CD4-positive, alpha-beta memory T cell (primary cell): ENCODE data around the gene SCYGR4. TPM values are rescaled to one million over a fixed set of nuclear protein-coding genes. Genes with fewer than 3 reads are reported as not detected.

ENCODE experiments used
- CTCF ChIA-PET: fragments of 350-600 bp; sonication (Branson Sonifier 250); formaldehyde crosslinking; loops from one replicate; lab custom pipeline; 2021; ENCODE audit warnings: inconsistent platforms; ENCODE audit not compliant: partially characterized antibody; lab: Charles Lee
- POLR2A ChIA-PET: fragments of 350-600 bp; sonication (Branson Sonifier 250); formaldehyde crosslinking; loops from one replicate; lab custom pipeline; 2021; ENCODE audit not compliant: partially characterized antibody; lab: Charles Lee
- DNase-seq, 5 donors: peaks; one replicate each; pipeline versions ENCODE4 v3.0.0 to v3.0.0-alpha.2; 2020 to 2022; ENCODE audit warnings: mixed read lengths in 1 of 5
- H3K27ac ChIP-seq: one replicate; pipeline ENCODE4 v1.7.0; 2013; ENCODE audit warnings: low read depth, low read length
- H3K27me3 ChIP-seq: 2 replicates; pipeline ENCODE4 v1.7.0; 2013; ENCODE audit warnings: mild to moderate bottlenecking, low read length, moderate library complexity; ENCODE audit not compliant: insufficient read depth
- H3K36me3 ChIP-seq: 2 replicates; pipeline ENCODE4 v1.7.0; 2013; ENCODE audit warnings: mild to moderate bottlenecking, low read length, moderate library complexity; ENCODE audit not compliant: insufficient read depth
- H3K4me1 ChIP-seq: 2 replicates; pipeline ENCODE4 v1.7.0; 2013; ENCODE audit warnings: mild to moderate bottlenecking, low read length, moderate library complexity; ENCODE audit not compliant: insufficient read depth
- H3K4me3 ChIP-seq, 2 donors: one replicate each; pipeline ENCODE4 v1.7.0; 2013; ENCODE audit warnings: low read length in 2 of 2, mild to moderate bottlenecking in 1 of 2
- H3K9me3 ChIP-seq, 2 donors: one replicate each; pipeline ENCODE4 v1.7.0; 2013; ENCODE audit warnings: low read length in 2 of 2, control low read depth in 1 of 2; ENCODE audit not compliant: control insufficient read depth in 1 of 2
- H3K27ac Mint-ChIP-seq, 7 donors: one replicate each; pipeline ENCODE4 v1.8.0; 2020 to 2021; ENCODE audit warnings: mixed read lengths in 7 of 7, mild to moderate bottlenecking in 6 of 7, inconsistent platforms in 3 of 7, moderate library complexity in 3 of 7
- H3K27me3 Mint-ChIP-seq, 2 donors: one replicate each; pipeline ENCODE4 v1.8.0; 2020 to 2021; ENCODE audit warnings: mixed read lengths in 2 of 2
- H3K36me3 Mint-ChIP-seq, 2 donors: one replicate each; pipeline ENCODE4 v1.8.0; 2020 to 2021; ENCODE audit warnings: mixed read lengths in 2 of 2, inconsistent platforms in 1 of 2, mild to moderate bottlenecking in 1 of 2
- H3K4me1 Mint-ChIP-seq, 4 donors: one replicate each; pipeline ENCODE4 v1.8.0; 2020 to 2021; ENCODE audit warnings: mixed read lengths in 4 of 4, mild to moderate bottlenecking in 1 of 4
- H3K4me3 Mint-ChIP-seq, 8 donors: one replicate each; pipeline ENCODE4 v1.8.0; 2020 to 2021; ENCODE audit warnings: mixed read lengths in 8 of 8, mild to moderate bottlenecking in 7 of 8, moderate library complexity in 6 of 8, inconsistent platforms in 3 of 8
- H3K9me3 Mint-ChIP-seq, 8 donors: one replicate each; pipeline ENCODE4 v1.8.0; 2020 to 2021; ENCODE audit warnings: mixed read lengths in 8 of 8, mild to moderate bottlenecking in 5 of 8, inconsistent platforms in 3 of 8, moderate library complexity in 1 of 8
- intact Hi-C: fragments of 100-400 bp; cut with micrococcal nuclease; formaldehyde crosslinking; loops from one replicate; pipeline ENCODE4 v1.15.1; 2023
- polyA plus RNA-seq, 2 donors: library from polyadenylated mRNA; unstranded; fragments of 300-500 nt; fragmentation: Illumina TruSeq; gene quantifications; one replicate each; pipeline ENCODE4 v1.2.3, GENCODE V29; 2021
- total RNA-seq, 2 experiments: library from RNA; stranded (reverse); gene quantifications; one replicate each; pipeline ENCODE4 v1.2.3, GENCODE V29; 2021

SCYGR4 gene
- total and polyA plus RNA-seq, 4 experiments from 2014 or later: not detected

DNA sequence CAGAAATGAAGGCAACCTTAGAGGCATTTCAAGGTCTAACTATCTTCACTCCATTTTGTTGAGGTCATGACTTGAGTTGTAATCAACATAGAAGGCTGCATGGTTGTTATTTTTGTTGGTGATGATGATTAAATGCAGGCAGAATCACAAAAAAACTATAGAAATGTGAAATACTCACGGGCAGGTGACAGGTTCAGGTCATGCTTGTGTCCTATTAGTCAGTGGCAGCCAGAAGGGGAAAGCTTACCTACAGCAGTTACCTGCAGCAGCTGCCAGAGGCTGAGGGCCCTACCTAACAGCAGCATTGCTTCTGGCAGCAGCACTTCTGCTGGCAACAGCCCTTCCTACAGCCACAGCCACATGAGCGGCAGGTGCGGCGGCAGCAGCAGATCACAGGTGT is 3.1 kb upstream of the SCYGR4 start:
- CTCF ChIA-PET: no interaction called here
- POLR2A ChIA-PET: no interaction called here
- no peak overlapping the region for H3K4me3 Mint-ChIP-seq
- H3K9me3 ChIP-seq: no peaks in the 10 kb centered on the region
- no peaks in the 10 kb centered on the region for H3K27me3 ChIP-seq
- no peaks in the 10 kb centered on the region for H3K36me3 ChIP-seq
- intact Hi-C loops: no loop called here
- no peak overlapping the region for H3K27ac ChIP-seq
- no peaks in the 10 kb centered on the region for H3K36me3 Mint-ChIP-seq
- no peak overlapping the region for H3K27ac Mint-ChIP-seq
- H3K4me1 Mint-ChIP-seq: peaks cover 0 to 5% (median 3%) of the 10 kb centered on the region in 4 donors
- DNase-seq: no peak
- H3K9me3 Mint-ChIP-seq: no peaks in the 10 kb centered on the region
- peaks cover 18 to 20% of the 10 kb centered on the region in 2 donors for H3K27me3 Mint-ChIP-seq
- H3K4me3 ChIP-seq: no peak overlapping the region
- H3K4me1 ChIP-seq: no peaks in the 10 kb centered on the region

DNA sequence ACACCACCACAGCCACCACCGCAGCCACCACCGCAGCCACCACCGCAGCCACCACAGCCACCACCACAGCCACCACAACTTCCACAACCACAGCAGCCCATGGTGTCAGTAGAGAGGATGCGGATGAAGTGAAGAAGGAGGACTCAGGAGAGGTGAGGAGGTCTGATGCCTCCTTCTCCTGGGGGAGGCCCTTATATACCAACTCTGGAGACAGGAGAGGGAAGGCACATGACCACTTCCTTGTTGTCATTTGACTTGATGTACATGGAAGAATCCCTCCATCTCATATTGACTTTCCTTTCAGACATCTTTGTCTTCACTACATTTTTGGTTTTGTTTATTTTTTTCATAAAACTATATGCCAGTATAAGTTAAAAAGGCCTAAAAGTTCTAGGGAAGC is 2.6 kb upstream of the SCYGR4 start, which contains the start of gene SCYGR3:
TSS of gene SCYGR3 (minus strand) at position 101 of the 400 bp plus-strand sequence. CDS start at position 101, 0 bp downstream.
- intact Hi-C loops: no loop called here
- no peaks in the 10 kb centered on the region for H3K4me1 ChIP-seq
- no peak within 1 kb of the TSS for H3K4me3 ChIP-seq
- no peaks in the 10 kb centered on the region for H3K9me3 ChIP-seq
- Mint-ChIP-seq H3K27ac (no peak within 1 kb of the TSS), H3K4me1 (peaks cover 0 to 5% (median 3%) of the 10 kb centered on the region in 4 donors), H3K27me3 (peaks cover 15 to 20% of the 10 kb centered on the region in 2 donors), H3K4me3 (no peak within 1 kb of the TSS), H3K36me3 (no peaks in the 10 kb centered on the region), H3K9me3 (no peaks in the 10 kb centered on the region)
- POLR2A ChIA-PET: no interaction called here
- H3K27me3 ChIP-seq: no peaks in the 10 kb centered on the region
- H3K36me3 ChIP-seq: no peaks in the 10 kb centered on the region
- no peak within 1 kb of the TSS for H3K27ac ChIP-seq
- DNase-seq: no peak
- CTCF ChIA-PET: no interaction called here

DNA sequence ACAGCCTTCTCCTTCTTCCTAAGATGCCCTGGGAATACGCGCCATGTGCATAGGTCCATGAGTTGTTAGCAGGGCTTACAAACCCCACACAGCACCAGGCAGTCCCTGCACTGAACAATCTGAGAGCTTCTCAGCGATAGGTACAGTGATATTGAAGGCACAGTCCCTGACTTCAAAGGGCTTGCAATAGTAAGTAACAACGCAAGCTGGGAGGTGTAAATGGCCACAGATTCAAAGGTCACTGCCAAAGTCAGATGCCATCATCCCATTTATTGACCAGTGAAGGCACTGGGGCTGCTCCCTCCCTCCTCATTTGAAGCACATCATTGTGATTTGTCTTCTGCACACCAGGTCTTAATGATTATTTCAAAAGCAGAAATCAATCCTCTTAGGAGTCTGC is 2.1 kb upstream of the SCYGR4 start:
- no peaks in the 10 kb centered on the region for H3K27me3 ChIP-seq
- H3K4me1 Mint-ChIP-seq: peaks cover 0 to 3% (median under 1%) of the 10 kb centered on the region in 4 donors
- ChIA-PET CTCF (no interaction called here), POLR2A (no interaction called here)
- no peaks in the 10 kb centered on the region for H3K36me3 ChIP-seq
- DNase-seq: no peak
- H3K4me3 Mint-ChIP-seq: no peak overlapping the region
- no peaks in the 10 kb centered on the region for H3K9me3 ChIP-seq
- no peak overlapping the region for H3K27ac ChIP-seq
- H3K36me3 Mint-ChIP-seq: no peaks in the 10 kb centered on the region
- no peak overlapping the region for H3K4me3 ChIP-seq
- H3K4me1 ChIP-seq: no peaks in the 10 kb centered on the region
- H3K9me3 Mint-ChIP-seq: no peaks in the 10 kb centered on the region
- H3K27ac Mint-ChIP-seq: no peak overlapping the region
- peaks cover 12 to 18% of the 10 kb centered on the region in 2 donors for H3K27me3 Mint-ChIP-seq
- intact Hi-C loops: no loop called here

DNA sequence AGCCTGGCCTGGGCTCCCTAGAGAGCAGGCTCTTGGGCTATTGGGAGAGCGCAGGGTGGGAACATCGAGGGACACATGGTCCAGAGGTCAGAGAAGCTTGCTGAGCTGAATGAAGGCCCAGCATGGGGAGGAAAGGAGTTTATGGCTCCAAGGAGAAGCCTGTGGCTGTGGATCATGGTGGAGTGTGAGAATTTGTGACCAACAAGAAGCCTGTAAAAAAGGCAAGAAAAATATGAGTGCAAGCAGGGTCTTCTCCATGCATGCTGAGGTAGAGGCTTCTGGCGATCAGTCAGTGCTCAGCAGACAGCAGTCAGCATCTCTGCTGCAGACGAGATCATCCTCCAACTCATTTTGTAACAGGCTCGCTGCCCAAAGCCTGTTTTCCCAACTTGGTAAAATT is 1.4 kb upstream of the SCYGR4 start:
- H3K27me3 Mint-ChIP-seq: peaks cover 10 to 17% of the 10 kb centered on the region in 2 donors
- ChIA-PET POLR2A (no interaction called here), CTCF (no interaction called here)

DNA sequence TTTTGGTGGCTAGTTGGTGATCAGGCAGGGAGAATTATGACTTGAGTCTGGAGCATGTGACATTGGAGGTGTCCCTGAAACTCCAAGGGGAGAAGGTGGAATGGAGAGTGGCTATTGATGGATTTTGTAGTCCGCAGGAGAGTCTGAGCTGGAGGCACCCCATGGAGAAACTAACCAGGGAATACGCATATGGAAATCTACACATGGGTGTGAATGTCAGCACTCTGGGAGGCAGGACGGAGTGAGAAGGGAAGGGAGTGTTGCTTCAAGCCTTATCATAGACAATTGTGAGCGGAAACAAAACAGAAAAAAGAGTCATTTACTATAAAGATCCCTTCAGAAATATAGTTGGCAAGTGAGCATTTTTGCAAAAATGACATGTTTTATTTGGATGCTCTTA is 667 bp upstream of the SCYGR4 start:
- H3K27me3 Mint-ChIP-seq: peaks cover 10 to 16% of the 10 kb centered on the region in 2 donors
- no peak overlapping the region for H3K4me3 ChIP-seq
- H3K27ac ChIP-seq: no peak overlapping the region
- H3K36me3 Mint-ChIP-seq: no peaks in the 10 kb centered on the region
- no peak overlapping the region for H3K27ac Mint-ChIP-seq
- POLR2A ChIA-PET: no interaction called here
- CTCF ChIA-PET: no interaction called here
- H3K27me3 ChIP-seq: no peaks in the 10 kb centered on the region
- H3K9me3 ChIP-seq: no peaks in the 10 kb centered on the region
- H3K4me3 Mint-ChIP-seq: no peak overlapping the region
- H3K9me3 Mint-ChIP-seq: no peaks in the 10 kb centered on the region
- no peak for DNase-seq
- no peaks in the 10 kb centered on the region for H3K36me3 ChIP-seq
- H3K4me1 Mint-ChIP-seq: no peaks in the 10 kb centered on the region
- no peaks in the 10 kb centered on the region for H3K4me1 ChIP-seq
- intact Hi-C loops: no loop called here

More for the DNA sequence above, 1.4 kb upstream of the SCYGR4 start:
- Histone ChIP-seq H3K4me3 (no peak overlapping the region), H3K27me3 (no peaks in the 10 kb centered on the region), H3K36me3 (no peaks in the 10 kb centered on the region), H3K27ac (no peak overlapping the region), H3K4me1 (no peaks in the 10 kb centered on the region), H3K9me3 (no peaks in the 10 kb centered on the region)
- H3K27ac Mint-ChIP-seq: no peak overlapping the region
- intact Hi-C loops: no loop called here
- DNase-seq: no peak
- H3K4me1 Mint-ChIP-seq: no peaks in the 10 kb centered on the region
- no peak overlapping the region for H3K4me3 Mint-ChIP-seq
- H3K36me3 Mint-ChIP-seq: no peaks in the 10 kb centered on the region
- H3K9me3 Mint-ChIP-seq: no peaks in the 10 kb centered on the region

DNA sequence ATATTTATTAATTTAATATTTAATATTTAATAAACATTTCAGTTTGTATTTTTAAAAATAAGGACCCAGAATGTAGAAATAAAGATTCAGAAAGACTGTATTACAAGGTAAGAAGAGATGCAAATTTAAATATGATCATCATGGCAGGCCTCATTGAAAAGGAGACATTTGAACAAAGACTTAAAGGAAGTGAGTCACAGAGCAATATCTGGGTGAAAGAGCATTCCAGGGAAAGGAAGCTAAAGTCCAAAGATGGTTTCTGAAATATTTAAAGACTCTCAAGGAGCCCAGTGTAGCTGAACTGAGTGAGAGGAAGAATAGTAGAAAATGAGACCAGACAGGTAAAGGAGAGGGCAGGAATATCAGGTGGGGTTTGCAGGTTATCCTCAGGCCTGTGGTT is 5.9 kb downstream of the SCYGR4 start:
- Histone ChIP-seq H3K4me1 (no peaks in the 10 kb centered on the region), H3K36me3 (no peaks in the 10 kb centered on the region), H3K27me3 (no peaks in the 10 kb centered on the region), H3K9me3 (no peaks in the 10 kb centered on the region), H3K27ac (no peak overlapping the region), H3K4me3 (no peak overlapping the region)
- ChIA-PET POLR2A (no interaction called here), CTCF (no interaction called here)
- no peaks in the 10 kb centered on the region for H3K36me3 Mint-ChIP-seq
- intact Hi-C loops: no loop called here
- peaks cover 5% of the 10 kb centered on the region in 2 donors for H3K27me3 Mint-ChIP-seq
- no peak overlapping the region for H3K27ac Mint-ChIP-seq
- H3K9me3 Mint-ChIP-seq: no peaks in the 10 kb centered on the region
- no peak overlapping the region for H3K4me3 Mint-ChIP-seq
- DNase-seq: no peak
- H3K4me1 Mint-ChIP-seq: no peaks in the 10 kb centered on the region

DNA sequence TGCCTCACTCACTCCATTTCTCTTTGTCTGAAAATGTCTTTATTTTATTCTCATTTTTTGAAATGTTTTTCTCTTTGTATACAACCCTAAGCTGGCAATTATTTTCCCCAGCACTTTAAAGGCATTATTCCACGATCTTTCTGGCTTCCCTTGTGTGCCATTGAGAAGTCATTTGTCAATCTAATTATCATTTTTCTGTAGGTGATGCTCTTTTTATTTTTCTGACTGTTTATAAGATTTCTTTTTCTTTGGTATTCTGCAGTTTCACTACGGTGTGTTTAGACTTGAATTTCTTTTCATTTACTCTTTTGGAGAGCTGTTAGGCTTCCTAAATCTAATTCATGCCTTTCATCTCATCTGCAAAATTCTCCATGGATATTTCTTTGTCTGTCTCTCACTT is 8.1 kb downstream of the SCYGR4 start:
- Mint-ChIP-seq H3K27ac (no peak overlapping the region), H3K9me3 (peaks cover 0 to 2% (median 0%) of the 10 kb centered on the region in 8 donors), H3K27me3 (peaks cover 6 to 11% of the 10 kb centered on the region in 2 donors), H3K36me3 (no peaks in the 10 kb centered on the region), H3K4me1 (no peaks in the 10 kb centered on the region), H3K4me3 (no peak overlapping the region)
- no peaks in the 10 kb centered on the region for H3K27me3 ChIP-seq
- ChIA-PET POLR2A (no interaction called here), CTCF (no interaction called here)
- no peaks in the 10 kb centered on the region for H3K4me1 ChIP-seq
- H3K9me3 ChIP-seq: no peaks in the 10 kb centered on the region
- no peak for DNase-seq
- no peak overlapping the region for H3K4me3 ChIP-seq
- H3K36me3 ChIP-seq: no peaks in the 10 kb centered on the region
- no peak overlapping the region for H3K27ac ChIP-seq
- intact Hi-C loops: no loop called here
